ENCODE measurements around the gene SLC25A21.

DNA sequence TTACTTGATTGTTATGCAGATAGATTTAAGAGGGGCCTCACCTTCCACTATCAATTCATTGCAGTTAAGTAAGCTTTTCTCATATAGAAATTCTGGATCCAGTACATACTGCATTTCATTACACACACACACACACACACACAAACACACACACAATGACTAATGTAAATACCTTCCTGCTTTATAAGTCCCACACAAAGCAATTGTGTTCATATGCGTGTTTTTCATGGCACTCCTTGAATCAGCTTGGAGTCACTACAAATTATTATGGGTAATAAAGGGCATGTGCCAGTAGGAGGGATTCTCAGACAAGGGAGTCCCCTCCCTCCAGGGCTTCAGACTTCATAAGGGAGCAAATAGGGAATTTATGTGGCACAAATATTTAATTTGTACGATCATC, 29.9 kb upstream of the SLC25A21 start:
- TF ChIP-seq CTCF (IDR thresholded peaks at IDR 0.05; ENCODE audit: low read depth, low read length, poor library complexity, severe bottlenecking) = no peak
- no peak for TF ChIP-seq EZH2phosphoT487 (IDR thresholded peaks at IDR 0.05; ENCODE audit: borderline replicate concordance, low read length)

Measured in DOHH2 (cell line).